ENCODE measurements around the gene ZCCHC2. TPM values are rescaled to one million over a fixed set of nuclear protein-coding genes. Genes with fewer than 3 reads are reported as not detected.

The ZCCHC2 gene
- total RNA-seq = 25.6 TPM

GRCh38 chr18:62522504-62523254 is at the start of gene ZCCHC2:
ZCCHC2 (plus strand) TSS chr18:62523025; CDS start chr18:62523425, 400 bp downstream.

Other genes with a start within 250 kb of the ZCCHC2 start
- 3.9 TPM for gene TNFRSF11A, start 197.7 kb upstream of the ZCCHC2 start, total RNA-seq
- 51.0 TPM for gene PHLPP1, start 192.5 kb downstream of the ZCCHC2 start, total RNA-seq